Left forelimb (tissue), 1 donor: ENCODE results near the gene ZCCHC2.

Experiments
- DNase-seq: peaks from one replicate; pipeline ENCODE4 v3.0.0-alpha.2; 2018; ENCODE audit warnings: low spot score

Gene ZCCHC2

DNA sequence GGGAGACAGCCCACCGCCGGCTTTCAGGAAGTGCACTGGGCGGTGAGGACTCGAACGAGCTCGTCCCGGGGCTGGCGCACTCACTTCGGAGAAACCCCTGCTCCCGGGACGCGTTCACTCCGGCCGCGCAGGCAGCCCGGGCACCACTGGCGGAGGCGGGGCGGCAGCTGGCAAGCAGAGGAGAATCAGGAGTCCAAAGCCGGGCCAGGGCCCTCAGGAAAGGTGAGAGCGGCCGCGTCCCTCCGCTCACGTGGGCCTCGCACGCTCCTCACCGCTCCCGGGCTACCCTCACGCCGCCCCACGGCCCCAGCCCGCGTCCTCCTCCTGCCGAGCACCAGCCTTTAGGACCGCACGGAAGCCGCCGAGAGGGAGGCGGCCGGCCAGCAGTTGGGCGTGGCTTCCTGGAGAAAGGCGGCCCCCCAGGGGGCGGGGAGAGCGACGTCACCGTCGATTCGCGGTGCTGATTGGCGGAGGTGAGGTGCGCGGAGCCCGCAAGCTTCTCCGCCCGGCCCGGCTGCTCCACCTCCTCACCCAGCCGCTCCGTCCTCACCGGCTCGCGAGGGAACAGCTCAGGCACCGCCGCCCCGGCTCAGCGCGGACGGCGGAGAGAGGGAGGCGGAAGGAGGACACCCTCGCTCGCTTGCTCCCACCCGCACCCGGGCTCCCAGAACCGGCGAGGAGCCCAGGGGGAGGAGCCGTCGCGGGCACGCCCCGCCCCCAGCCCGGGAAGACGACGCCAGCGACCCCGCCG, at the start of gene ZCCHC2:
Gene ZCCHC2, plus strand, starts transcription at position 522 of the 751 bp plus-strand sequence. CDS start 400 bp downstream, outside the sequence.
- DNase-seq = peak; percentile 100

DNA sequence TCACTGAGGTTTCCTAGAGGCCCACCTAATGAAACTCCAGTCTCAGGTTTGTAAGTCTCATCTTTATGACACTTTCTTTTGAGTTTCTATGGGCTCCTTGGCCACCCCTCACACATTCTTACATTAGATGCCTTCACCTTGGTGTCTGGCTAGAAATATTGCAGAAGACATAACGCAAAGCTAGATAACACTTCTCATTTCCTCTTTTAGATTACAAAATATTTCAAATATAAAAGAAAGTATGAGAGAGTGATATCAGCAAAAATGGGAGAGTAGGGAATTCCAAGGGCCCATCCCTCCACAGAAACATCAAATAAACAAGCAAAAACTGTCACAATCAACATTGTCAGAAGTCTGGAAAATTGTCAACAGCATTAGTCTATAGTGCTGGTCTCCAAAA, 43.3 kb upstream of the ZCCHC2 start:
- no peak for DNase-seq

DNA sequence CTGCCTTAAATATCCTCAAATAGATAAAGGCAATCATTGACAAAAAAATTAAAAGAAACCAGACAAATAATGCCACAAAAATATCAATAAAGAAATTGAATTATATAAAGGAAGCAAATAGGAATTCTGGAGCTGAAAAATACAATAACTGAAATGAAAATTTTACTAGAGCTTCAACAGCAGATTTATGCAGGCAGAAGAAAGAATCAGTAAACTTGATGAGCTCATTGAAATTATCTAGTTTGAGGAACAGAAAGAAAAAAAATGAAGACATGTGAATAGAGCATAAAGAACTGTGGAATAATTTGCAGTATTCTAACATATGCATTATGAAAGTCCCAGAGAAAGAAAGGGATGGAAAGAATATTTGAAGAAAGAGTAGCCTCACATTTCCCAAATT, 41.9 kb upstream of the ZCCHC2 start:
- DNase-seq = no peak

DNA sequence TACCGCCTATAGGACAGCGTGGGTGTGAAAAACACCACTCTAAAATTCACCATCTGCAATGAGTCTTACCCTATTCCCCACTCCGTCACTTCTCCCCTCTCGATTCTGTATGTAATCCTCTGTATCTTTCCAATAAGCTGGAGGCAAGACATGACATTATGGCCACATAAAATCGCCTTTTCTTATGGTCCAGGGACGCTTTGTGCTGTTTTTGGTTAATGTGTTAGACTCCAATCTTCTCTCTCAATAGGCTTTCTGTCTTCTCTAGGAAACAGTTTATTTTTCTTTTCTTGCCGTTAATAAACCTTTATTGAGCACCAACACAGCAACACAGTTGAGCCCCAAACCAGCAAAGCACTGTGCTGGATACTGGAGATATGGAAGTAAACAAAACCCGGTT, 37.9 kb upstream of the ZCCHC2 start:
- no peak for DNase-seq

DNA sequence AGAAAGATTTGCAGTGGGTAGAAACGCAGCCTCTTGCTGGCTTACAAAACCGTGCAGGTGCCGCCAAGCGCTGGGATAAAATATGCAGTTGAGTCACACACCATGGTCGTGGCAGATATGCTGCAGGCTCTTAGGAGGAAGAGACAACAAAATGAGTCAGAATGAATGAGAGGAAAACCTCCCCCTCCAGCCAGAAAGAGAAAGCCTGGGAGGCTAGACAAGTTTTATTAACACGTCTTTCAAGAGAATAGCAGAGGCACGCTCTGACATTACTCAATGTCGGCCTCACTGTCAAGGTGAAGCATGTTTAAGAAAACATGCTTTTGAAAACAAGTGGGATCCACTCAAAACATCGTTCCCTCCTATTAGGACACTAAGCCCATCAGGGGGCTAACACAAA, 37.1 kb upstream of the ZCCHC2 start:
- no peak for DNase-seq

DNA sequence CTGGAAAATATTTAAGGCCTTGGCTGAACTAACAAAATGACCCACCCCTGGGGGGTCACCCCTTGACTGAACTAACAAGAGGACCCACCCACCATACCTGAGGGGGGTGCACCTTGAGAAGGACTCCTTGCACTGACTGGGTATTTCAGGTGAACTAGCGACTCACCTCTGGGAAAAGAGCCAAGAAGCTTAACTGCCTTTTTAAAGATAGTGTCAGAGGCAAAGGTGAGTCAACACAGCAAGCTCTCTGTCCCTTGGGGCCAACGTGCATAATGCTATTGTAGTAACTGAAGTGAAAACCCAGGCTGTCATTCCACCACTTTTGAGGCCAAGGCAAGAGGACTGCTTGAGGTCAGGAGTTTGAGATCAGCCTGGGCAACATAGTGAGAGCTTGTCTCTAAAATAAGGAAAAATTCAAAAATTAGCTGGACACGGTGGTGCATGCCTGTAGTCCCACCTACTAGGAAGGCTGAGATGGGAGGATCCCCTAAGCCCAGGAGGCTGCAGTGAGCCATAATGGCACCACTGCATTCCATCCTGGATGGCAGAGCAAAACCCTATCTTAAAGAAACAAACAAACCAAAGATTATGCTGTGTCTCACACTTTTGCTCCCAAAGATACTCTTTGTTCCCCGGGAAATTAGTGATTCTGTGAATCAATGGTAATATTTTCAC, 36.4 kb upstream of the ZCCHC2 start:
- DNase-seq = no peak

DNA sequence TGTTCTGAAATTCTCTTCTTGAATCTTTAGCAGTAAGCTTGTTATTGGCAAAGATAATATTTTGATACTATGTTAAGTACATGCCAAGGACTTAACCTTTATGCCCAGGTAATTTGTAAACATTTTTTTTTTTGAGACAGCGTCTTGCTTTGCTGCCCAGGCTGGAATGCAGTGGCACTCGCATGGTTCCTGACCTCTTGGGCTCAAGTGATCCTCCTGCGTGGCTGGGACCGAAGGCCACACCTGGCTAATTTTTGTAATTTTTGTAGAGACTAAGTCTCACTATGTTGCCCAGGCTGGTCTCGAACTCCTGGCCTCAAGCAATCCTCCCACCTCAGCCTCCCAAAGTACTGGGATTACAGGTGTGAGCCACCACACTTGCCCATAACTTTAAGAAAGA, 35.7 kb upstream of the ZCCHC2 start:
- no peak for DNase-seq

DNA sequence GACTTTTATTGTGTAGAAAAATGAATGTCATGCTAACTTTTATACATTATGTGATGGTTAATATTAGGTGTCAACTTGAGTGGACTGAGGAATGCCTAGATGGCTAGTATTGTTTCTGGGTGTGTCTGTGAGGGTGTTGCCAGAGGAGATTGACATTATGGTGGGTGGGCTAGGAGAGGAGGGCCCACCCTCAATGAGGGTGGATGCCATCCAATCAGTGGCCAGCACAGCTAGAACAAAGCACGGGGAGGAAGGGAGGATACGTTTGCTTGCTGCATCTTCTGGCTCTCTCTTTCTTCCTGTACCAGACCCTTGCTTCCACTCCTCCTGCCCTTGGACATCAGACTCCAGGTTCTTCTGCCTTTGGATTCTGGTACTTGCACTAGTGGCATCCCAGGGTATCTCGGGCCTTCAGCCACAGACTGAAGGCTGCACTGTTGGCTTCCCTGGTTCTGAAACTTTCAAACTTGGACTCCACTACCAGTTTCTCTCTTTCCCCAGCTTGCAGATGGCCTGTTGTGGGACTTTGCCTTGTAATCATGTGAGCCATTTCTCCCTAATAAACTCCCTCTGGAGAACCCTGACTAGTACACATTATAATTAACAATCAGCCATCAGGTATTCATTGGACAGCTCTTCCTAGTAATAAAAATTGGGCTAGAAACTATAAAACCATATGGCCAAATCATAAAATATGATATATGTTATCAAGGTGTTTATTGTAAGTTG, 31.7 kb upstream of the ZCCHC2 start:
- DNase-seq = no peak

DNA sequence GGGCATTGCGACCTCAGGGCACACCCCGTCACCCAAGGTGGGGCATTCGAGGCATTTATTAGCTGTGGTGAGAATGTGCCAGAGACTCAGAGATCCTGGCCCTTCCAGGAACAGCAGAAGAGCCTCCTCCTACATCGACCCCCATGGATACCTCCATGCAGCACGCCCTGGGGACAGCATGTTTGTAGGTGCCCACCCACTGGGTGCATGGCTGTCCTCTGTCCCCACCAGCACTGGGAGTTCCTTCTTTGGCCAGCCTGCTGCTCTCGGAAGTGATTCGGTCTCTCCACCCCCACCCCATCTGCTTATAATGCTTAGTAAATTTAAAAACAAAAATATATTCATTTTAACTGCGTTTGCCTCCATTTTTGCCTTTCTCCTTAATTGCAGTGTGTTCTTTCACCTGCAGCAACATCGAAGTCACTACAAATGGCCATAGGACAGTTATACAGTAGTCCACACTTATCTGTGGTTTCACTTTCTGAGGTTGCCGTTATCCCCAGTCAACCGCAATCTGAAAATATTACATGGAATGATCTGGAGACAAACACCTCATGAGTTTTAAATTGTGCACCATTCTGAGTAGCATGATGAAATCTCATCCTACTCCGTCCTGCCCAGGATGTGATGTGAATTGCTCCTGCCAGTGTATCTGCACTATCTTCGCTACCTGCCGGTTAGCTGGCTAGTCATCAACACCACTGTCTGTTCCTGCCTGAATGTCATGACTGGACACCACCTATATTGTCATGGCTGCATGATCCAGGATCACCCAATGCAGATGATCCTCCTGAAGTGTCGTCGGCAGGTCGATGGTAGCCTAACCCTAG, 29.6 kb upstream of the ZCCHC2 start:
- DNase-seq = no peak

DNA sequence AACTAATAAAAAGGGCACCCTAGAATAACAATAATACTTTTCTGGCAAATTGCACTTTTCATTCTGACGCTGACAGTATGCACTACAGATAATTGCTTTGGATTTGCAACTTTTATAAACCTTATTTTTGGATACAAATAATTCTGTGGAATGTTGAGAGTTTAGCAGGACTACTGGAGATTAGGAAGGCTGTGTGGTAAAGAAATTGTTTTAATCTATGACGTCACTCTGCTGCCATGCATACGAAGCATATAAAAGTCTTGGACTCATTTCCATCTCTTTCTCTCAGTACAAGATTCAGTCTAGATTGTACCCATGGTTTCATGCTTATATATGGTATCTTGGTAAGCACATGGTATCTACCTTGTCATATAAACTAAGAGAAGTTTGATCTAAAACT, 28.1 kb upstream of the ZCCHC2 start:
- no peak for DNase-seq

DNA sequence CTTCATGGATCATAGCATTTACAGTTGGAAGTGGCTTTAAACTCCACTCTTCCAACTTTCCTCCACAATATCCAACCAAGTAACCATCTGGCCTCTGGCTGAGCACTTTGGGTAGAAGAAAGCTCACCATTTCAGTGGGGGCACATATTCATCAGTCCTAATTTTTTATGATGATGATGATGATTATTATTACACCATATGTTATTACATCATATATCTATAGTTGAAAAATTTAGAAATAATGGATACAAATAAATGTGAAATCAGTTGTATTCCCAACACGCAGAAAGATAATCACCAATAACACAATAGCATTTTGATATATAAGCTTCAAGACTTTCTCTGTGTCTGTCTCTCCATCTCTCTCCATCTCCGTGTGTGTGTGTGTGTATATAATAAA, 26.6 kb upstream of the ZCCHC2 start:
- DNase-seq = no peak

DNA sequence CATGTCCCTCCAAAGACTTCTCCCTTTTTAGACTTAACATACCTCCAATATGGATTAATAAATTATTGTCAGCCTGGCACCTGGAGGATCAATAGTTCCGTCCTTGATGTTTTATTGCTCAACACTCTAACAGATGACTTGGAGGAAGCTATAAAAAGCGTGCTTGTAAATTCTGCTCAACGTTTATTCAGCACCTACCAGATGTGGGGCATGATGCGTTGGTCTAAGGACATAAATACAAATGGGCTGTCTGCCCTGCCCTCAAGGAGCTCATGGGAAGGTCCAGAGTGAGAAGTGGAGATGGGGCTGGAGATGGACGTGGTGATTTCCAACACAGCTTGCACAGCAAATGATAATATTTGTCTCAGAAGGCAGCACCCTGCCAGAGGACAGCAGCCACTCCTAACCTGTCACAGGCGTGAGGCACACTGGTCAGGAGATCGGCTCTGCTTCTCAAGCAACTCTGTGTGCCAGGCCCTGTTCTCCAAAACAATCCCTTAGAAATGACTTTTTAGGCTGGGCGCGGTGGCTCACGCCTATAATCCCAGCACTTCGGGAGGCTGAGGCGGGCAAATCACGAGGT, 25.5 kb upstream of the ZCCHC2 start:
- no peak for DNase-seq

DNA sequence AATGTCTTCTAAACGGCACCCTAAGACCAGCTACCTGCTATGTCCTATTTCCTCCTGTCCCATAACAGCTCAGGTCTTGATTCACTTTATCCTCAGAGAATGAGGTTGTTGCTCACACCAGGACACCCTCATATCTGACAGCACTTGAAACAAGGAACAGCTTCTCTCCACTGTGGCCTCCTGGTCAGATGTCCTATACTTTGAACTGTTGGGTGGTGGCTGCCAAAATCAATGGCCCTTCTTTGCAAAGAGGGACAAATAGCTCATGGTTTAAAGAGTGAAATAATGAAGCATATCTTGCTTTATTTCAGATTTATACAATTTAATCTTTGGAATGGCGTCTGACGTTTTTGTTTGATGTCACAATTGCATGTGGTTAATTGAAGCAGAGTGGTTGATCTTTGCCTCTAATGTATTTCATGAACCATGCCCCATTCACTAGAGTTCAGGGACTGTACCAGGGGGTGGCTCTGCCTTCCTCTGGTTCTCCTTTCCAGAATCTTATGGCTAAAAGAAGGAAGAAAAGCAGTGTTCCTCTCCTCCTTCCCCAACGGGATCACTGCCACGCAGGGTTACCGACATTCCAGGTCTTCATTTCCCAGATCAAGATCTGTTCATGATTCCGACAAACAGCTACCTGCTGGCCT, 24.1 kb upstream of the ZCCHC2 start:
- DNase-seq = no peak

DNA sequence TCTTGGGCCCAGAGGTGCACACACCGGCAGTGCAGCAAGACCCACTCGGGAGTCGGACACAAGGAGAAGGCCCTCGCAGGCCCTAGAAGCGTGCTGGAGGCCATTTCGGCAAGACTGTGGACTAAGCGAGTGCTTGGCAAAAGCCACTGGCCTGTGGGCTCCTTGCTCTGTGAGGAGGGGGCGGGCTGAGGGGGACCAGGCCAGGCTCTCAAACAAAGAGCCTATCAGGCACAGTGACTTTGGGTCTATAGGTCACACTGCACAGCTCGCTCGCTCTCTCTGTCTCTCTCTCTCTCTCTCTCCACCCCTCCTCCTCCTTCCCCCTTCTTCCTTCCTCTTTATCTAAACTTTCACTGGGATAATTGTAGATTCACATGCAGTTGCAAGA, 23.6 kb upstream of the ZCCHC2 start:
- DNase-seq = no peak

DNA sequence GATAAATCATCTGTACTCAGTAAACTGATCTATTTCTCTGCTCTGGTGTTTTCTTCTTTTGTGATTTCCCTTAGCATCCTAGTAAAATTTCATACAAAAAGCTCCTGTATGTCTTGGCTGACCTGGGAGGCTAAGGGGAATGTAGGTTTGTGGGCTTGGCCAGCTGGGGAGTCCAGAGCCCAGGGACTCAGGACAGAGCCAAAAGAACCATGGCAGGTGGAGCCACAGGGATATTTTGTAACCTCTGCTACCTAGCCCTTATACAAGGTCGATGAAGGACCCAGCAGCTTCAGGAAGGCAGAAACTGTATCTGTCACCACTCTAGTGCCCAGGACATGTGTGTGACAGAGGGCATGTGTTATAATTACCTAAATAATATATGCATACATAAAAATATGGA, 22.7 kb upstream of the ZCCHC2 start:
- no peak for DNase-seq

DNA sequence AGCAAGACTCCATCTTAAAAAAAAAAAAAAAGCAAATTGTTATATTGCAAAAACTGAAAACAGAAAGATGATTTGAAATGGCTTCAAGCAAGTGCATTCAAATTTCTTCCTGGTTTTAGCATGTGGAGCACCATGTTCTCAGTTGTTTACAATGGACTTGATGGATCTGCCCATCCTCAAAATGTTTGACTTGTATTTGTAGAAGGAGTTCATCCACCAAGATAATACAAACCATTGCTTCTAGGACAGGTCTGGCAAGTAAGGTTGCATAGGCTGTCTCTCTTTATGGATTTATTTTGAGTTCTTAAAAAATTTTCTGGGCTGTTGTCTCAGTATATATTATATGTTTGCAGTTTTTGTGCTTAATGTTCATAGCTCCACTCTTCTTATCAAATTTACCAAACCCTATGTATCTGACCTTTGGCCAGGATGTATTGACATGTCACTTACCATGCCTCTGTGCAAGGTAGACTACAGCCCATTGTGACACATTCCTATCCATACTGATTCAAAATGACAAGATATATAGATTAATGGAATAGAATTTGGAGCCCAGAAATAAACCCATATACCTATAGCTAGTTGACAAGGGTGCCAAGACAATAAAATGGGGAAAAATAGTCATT, 21.7 kb upstream of the ZCCHC2 start:
- no peak for DNase-seq

DNA sequence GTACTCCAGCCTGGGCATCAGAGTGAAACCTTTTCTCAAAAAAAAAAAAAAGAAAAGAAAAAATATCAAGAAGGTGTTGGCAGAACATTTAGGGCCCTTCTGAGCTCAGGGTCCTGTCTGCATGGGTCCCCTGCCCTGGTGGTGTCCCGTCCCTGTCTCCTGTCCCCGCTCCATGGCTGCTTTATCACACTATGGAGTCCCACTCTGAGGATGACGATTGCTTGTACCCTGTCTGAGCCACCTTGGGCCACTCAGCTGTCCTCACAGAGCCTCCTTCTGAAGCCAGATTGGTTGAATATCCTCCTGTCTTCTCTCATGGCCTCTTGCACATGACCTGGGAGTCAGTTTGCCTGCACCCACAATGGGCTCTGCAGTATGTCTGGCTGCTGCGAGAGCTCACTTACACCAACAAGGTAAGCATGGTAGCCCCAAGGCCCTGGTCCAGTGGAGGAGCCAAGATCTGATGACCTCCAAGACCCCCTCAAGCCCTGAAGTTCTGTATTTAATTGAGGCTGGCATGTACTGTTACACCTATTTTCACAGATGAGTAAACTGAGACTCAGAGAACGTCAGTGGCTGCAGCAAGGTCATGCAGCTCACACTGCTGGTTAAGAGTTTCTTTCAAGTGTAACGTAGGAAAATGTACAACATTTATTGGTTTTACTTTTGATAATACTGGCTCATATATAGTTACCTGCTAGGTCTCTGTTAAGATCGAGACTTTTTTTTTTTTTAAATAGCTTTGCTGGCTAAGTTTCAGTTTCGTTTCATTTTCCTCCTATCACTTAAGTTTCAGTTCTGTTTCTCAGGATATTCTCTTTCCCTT, 16.9 kb upstream of the ZCCHC2 start:
- DNase-seq = no peak

DNA sequence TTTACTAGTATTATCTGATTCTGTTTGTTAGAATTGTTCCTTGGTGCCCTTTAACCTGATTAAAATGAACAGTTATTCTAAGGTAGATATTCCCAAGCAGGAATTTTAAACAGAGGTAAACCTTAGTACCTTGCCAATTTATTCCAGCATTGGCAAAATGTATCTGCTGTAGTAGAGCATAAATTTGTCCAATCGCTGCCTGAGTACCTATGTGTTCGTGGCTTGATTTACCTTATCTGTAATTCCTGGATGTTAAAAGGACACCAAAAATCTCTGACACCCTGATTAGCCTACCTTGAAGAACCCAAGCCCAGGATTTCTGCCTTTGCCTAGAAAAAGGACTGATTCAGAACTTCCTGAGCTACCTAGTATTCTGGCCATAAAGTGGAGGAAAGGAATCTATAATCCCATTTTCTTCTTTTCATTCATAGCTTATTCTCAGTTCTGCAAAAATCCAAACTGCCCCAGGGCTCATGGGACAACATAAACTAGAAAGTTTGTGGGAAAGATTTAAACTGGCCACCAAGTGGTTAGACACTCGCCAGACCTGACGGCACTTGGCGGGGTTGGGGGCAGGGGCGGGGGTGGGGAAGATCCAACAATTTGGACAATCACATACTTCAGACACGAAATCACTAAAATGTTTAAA, 16.2 kb upstream of the ZCCHC2 start:
- DNase-seq = no peak

DNA sequence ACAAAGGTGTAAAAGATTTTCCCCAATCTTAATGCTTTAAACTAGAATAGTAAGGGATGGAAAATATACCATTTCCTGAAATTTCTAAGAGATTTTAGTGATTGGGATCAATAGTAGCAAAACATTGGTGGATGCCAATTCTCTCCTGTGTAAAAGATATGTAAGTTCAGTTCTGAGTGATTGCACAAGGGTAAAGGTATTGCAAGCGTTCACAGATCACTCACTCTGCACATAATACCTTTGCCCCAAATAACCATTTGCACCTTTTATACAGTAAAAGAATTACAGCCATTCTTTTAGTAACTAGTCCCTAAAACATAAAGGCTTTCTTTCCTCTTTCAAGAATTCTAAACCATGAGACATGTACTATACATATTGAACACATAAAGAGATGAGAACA, 13.0 kb upstream of the ZCCHC2 start:
- no peak for DNase-seq

DNA sequence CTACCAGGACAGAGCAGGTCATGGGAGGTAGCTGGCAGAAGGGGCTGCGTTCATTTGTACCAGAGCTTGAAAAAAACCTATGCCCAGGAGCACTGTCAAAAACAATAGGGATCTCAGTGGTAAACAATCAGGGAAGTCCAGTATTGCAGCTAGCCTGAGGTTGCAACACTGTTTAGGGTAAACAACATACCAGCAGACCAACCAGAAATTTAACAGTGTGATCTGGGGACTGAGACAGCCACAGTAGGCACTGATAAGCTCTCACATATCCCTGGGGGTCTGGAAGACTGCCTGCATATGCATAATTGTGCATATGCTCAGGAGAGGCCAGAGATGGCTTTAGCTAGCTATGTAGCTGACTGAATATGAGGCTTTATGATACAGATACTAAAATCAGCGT, 12.0 kb upstream of the ZCCHC2 start:
- no peak for DNase-seq
